H1 (cell line): ENCODE data around the gene ZNF576. TPM values are rescaled to one million over a fixed set of nuclear protein-coding genes. Genes with fewer than 3 reads are reported as not detected.

Source experiments
- ASH2L ChIP-seq: fragments of 200-600, 300-600 bp; sonication (generic); IDR thresholded peaks from one replicate; pipeline ENCODE4 v1.7.1; 2017; ENCODE audit warnings: low read length
- CTBP2 ChIP-seq: IDR thresholded peaks from 2 replicates; pipeline ENCODE4 v1.7.0; 2011; ENCODE audit warnings: borderline replicate concordance, mild to moderate bottlenecking, moderate library complexity, mixed read lengths, low read length; ENCODE audit not compliant: insufficient read depth, insufficient read length
- GTF2F1 ChIP-seq: IDR thresholded peaks from 2 replicates; pipeline ENCODE4 v1.6.1; 2012; ENCODE audit warnings: low read depth, low read length, improper control_type of control experiment, borderline replicate concordance
- HDAC2 ChIP-seq, 2 experiments: fragments of 300-600 bp in 1 of 2; sonication (generic) in 1 of 2; IDR thresholded peaks; 2 replicates each; pipeline ENCODE4 v1.6.1; 2011 to 2012; ENCODE audit warnings: low read depth in 2 of 2, low read length in 2 of 2, mild to moderate bottlenecking in 2 of 2, moderate library complexity in 2 of 2, borderline replicate concordance in 1 of 2, inconsistent platforms in 1 of 2
- RAD21 ChIP-seq, 2 experiments: IDR thresholded peaks in 1 of 2; conservative IDR thresholded peaks in 1 of 2; 2 replicates each; pipeline ENCODE4 v1.6.1; 2011; ENCODE audit warnings: low read depth in 2 of 2, low read length in 2 of 2, improper control_type of control experiment in 1 of 2, inconsistent platforms in 1 of 2, mild to moderate bottlenecking in 1 of 2, moderate library complexity in 1 of 2
- SP1 ChIP-seq: IDR thresholded peaks from 2 replicates; pipeline ENCODE4 v1.6.1; 2011; ENCODE audit warnings: low read depth, low read length
- SP2 ChIP-seq: IDR thresholded peaks from 2 replicates; pipeline ENCODE4 v1.6.1; 2012; ENCODE audit warnings: mild to moderate bottlenecking, low read length, inconsistent platforms
- polyA plus RNA-seq, 7 experiments: library from polyadenylated mRNA; depleted of rRNA in 3 of 7; stranded (reverse) in 5 of 7; unstranded in 2 of 7; fragments of >200 nt in 5 of 7; fragments of 200-250 nt in 2 of 7; gene quantifications; 1 replicate in 5 of 7; 2 replicates in 1 of 7; 4 replicates in 1 of 7; pipeline versions ENCODE4 v1.2.1 to v1.2.3, GENCODE V29; 2011 to 2013; ENCODE audit warnings: missing spikeins in 2 of 7, mixed read lengths in 2 of 7
- total RNA-seq: library from RNA; stranded (reverse); fragmentation: NEBNext Ultra II Directional; extraction: Animal tissue kit (Norgen Biotek cat#: 25700); gene quantifications from 2 replicates; pipeline ENCODE4 v1.2.1, GENCODE V29; 2021
- TF ChIP-seq, protein P1 (sequence below): fragments of 300-600 bp; sonication (generic); IDR thresholded peaks from 2 replicates; pipeline ENCODE4 v1.7.1; 2012; ENCODE audit warnings: low read length, moderate library complexity, mild to moderate bottlenecking, inconsistent platforms; ENCODE audit not compliant: insufficient replicate concordance
- TF ChIP-seq, protein P2 (sequence below): IDR thresholded peaks from 2 replicates; pipeline ENCODE4 v1.6.1; 2011; ENCODE audit warnings: low read length, improper control_type of control experiment

ZNF576 gene
- total and polyA plus RNA-seq, 2 of the 8 experiments (the other 6 are each of a cell fraction or from before 2014, with no cell fraction given), result 13.6 to 32.4 TPM

DNA sequence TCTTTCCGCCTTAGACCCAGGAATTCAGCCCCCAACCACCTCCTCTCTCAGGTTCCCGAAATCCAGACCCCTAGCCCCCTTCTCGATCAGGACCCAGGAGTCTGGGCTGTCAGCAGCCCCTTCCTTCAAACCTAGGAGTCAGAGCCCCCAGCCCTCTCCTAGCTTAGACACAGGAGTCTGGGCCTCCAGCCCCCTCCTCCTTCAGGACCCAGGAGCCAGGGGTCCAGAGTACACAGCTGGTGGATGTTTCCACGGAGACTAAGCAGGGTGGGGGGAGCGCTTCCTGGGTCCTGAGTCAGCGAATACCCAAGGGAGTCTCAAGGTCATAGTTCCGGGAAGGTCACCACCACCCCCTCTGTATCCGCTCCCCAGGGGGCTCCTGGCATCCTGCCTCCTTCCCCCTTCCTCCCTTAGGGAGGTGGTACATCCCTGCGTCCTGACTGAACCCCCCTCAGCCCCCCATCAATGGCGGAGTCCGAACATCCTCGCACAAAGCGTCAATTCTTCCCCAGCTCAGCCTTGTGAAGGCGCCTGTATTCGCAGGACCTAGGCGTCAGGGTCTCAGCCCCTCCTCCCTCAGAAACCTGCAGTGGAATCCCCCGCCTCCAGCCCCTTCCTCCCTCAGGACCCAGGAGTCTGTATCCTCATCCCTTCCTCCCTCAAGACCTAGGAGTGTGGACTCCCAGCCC, 38.6 kb downstream of the ZNF576 start (continued):
- TF ChIP-seq RAD21 (IDR thresholded peaks at IDR 0.05 in 1 of 2, conservative IDR thresholded peaks at IDR 0.05 in 1 of 2; ENCODE audit: low read depth in 2 of 2, low read length in 2 of 2), result no peak
- no peak for TF ChIP-seq SP2
- TF ChIP-seq HDAC2 (IDR thresholded peaks at IDR 0.05; ENCODE audit: borderline replicate concordance in 1 of 2, low read depth in 2 of 2, low read length in 2 of 2), result no peak
- TF ChIP-seq, protein P1, sequence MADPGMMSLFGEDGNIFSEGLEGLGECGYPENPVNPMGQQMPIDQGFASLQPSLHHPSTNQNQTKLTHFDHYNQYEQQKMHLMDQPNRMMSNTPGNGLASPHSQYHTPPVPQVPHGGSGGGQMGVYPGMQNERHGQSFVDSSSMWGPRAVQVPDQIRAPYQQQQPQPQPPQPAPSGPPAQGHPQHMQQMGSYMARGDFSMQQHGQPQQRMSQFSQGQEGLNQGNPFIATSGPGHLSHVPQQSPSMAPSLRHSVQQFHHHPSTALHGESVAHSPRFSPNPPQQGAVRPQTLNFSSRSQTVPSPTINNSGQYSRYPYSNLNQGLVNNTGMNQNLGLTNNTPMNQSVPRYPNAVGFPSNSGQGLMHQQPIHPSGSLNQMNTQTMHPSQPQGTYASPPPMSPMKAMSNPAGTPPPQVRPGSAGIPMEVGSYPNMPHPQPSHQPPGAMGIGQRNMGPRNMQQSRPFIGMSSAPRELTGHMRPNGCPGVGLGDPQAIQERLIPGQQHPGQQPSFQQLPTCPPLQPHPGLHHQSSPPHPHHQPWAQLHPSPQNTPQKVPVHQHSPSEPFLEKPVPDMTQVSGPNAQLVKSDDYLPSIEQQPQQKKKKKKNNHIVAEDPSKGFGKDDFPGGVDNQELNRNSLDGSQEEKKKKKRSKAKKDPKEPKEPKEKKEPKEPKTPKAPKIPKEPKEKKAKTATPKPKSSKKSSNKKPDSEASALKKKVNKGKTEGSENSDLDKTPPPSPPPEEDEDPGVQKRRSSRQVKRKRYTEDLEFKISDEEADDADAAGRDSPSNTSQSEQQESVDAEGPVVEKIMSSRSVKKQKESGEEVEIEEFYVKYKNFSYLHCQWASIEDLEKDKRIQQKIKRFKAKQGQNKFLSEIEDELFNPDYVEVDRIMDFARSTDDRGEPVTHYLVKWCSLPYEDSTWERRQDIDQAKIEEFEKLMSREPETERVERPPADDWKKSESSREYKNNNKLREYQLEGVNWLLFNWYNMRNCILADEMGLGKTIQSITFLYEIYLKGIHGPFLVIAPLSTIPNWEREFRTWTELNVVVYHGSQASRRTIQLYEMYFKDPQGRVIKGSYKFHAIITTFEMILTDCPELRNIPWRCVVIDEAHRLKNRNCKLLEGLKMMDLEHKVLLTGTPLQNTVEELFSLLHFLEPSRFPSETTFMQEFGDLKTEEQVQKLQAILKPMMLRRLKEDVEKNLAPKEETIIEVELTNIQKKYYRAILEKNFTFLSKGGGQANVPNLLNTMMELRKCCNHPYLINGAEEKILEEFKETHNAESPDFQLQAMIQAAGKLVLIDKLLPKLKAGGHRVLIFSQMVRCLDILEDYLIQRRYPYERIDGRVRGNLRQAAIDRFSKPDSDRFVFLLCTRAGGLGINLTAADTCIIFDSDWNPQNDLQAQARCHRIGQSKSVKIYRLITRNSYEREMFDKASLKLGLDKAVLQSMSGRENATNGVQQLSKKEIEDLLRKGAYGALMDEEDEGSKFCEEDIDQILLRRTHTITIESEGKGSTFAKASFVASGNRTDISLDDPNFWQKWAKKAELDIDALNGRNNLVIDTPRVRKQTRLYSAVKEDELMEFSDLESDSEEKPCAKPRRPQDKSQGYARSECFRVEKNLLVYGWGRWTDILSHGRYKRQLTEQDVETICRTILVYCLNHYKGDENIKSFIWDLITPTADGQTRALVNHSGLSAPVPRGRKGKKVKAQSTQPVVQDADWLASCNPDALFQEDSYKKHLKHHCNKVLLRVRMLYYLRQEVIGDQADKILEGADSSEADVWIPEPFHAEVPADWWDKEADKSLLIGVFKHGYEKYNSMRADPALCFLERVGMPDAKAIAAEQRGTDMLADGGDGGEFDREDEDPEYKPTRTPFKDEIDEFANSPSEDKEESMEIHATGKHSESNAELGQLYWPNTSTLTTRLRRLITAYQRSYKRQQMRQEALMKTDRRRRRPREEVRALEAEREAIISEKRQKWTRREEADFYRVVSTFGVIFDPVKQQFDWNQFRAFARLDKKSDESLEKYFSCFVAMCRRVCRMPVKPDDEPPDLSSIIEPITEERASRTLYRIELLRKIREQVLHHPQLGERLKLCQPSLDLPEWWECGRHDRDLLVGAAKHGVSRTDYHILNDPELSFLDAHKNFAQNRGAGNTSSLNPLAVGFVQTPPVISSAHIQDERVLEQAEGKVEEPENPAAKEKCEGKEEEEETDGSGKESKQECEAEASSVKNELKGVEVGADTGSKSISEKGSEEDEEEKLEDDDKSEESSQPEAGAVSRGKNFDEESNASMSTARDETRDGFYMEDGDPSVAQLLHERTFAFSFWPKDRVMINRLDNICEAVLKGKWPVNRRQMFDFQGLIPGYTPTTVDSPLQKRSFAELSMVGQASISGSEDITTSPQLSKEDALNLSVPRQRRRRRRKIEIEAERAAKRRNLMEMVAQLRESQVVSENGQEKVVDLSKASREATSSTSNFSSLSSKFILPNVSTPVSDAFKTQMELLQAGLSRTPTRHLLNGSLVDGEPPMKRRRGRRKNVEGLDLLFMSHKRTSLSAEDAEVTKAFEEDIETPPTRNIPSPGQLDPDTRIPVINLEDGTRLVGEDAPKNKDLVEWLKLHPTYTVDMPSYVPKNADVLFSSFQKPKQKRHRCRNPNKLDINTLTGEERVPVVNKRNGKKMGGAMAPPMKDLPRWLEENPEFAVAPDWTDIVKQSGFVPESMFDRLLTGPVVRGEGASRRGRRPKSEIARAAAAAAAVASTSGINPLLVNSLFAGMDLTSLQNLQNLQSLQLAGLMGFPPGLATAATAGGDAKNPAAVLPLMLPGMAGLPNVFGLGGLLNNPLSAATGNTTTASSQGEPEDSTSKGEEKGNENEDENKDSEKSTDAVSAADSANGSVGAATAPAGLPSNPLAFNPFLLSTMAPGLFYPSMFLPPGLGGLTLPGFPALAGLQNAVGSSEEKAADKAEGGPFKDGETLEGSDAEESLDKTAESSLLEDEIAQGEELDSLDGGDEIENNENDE, result no peak
- TF ChIP-seq ASH2L, result no peak
- no peak for TF ChIP-seq CTBP2
- TF ChIP-seq, protein P2, sequence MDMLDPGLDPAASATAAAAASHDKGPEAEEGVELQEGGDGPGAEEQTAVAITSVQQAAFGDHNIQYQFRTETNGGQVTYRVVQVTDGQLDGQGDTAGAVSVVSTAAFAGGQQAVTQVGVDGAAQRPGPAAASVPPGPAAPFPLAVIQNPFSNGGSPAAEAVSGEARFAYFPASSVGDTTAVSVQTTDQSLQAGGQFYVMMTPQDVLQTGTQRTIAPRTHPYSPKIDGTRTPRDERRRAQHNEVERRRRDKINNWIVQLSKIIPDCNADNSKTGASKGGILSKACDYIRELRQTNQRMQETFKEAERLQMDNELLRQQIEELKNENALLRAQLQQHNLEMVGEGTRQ, result no peak
- TF ChIP-seq GTF2F1, result no peak
- no peak for TF ChIP-seq SP1
